Heart left ventricle (tissue), 13 donors: ENCODE measurements around the gene GPC3.

Experiments used
- POLR2A ChIP-seq, 2 donors: fragments of 450-650 bp; IDR thresholded peaks; one replicate each; pipeline ENCODE4 v1.6.1; 2017; ENCODE audit warnings: antibody characterized with exemption in 2 of 2, mild to moderate bottlenecking in 2 of 2, moderate library complexity in 2 of 2
- TF ChIP-seq, protein P1 (sequence below), 12 donors: fragments of 200-600 bp; sonication (generic) in 4 of 12; IDR thresholded peaks; one replicate each; pipeline versions ENCODE4 v1.5.0 to v1.8.0; 2018 to 2022; ENCODE audit warnings: antibody characterized with exemption in 12 of 12, mild to moderate bottlenecking in 5 of 12
- donor health status: ischemic (EF 13 %, LVEDD 7.1; RV severe dilation, severe dysfunction).
- donor health status: DM: no; HTN: yes; CAD: no.
- donor health status: DM: no; HTN: no; CAD: no.
- donor health status: ischemic (EF 25% LVEDD 6.9; RV normal size, moderate dysfunction).
- donor health status: ischemic (EF 25% LVEDD 5.7; RV mildly dilated, moderate dysfunction).
- donor health status: ischemic (EF 35%, LVEDD 5.7; RV mildly dilated, moderate dysfunction).
- donor health status: nonischemic (EF 11% LVEDD 7.7; RV severe dilation, severe dysfunction).
- donor health status: DM: yes; HTN: yes; CAD: no.
- donor health status: PGD.
- donor health status: ischemic (EF 29% LVEDD 5.4; RV normal size, mild dysfunction).
- donor health status: nonischemic (EF 23%, LVEDD 6.1; RV moderate dilation, normal function).

DNA sequence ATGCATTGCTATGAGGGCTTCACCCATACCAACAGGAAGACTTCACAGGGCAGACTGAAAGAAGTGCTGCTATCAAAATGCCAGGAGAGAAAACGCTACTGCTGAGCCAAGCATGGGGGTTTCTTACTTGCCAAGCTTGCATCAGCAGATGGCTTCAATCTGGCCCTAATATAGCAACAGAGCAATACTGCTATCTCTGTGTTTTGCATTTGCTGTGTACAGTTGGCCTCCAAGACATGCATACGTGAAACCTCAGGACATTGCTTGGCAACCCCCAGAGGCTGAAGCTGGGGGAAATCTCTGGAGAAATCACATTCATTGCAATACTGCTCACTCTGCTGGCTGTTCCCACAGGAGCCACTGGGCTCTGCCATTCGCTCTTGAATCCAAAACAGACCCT is 442.9 kb downstream of the GPC3 start:
- TF ChIP-seq, protein P1, sequence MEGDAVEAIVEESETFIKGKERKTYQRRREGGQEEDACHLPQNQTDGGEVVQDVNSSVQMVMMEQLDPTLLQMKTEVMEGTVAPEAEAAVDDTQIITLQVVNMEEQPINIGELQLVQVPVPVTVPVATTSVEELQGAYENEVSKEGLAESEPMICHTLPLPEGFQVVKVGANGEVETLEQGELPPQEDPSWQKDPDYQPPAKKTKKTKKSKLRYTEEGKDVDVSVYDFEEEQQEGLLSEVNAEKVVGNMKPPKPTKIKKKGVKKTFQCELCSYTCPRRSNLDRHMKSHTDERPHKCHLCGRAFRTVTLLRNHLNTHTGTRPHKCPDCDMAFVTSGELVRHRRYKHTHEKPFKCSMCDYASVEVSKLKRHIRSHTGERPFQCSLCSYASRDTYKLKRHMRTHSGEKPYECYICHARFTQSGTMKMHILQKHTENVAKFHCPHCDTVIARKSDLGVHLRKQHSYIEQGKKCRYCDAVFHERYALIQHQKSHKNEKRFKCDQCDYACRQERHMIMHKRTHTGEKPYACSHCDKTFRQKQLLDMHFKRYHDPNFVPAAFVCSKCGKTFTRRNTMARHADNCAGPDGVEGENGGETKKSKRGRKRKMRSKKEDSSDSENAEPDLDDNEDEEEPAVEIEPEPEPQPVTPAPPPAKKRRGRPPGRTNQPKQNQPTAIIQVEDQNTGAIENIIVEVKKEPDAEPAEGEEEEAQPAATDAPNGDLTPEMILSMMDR (IDR thresholded peaks at IDR 0.05): no peak
- TF ChIP-seq POLR2A (IDR thresholded peaks at IDR 0.05): no peak
